Upper lobe of left lung (tissue), 6 donors: Measurements from ENCODE around the gene FAM193B. TPM values are rescaled to one million over a fixed set of nuclear protein-coding genes. Genes with fewer than 3 reads are reported as not detected.
A peak's percentile ranks its signal among the peaks of the same experiment; 100 is the strongest.

Experiments used
- ATAC-seq, 2 donors: fragments of 200-7000 bp; cut with Tn5 transposase; one replicate each; pipeline ENCODE4 v1.9.1; 2022; ENCODE audit warnings: mild to moderate bottlenecking in 2 of 2, moderate library complexity in 2 of 2; ENCODE audit not compliant: low FRiP score in 2 of 2
- DNase-seq, 2 donors: peaks; one replicate each; pipeline ENCODE4 v3.0.0-alpha.2; 2019 to 2020
- H3K27ac ChIP-seq, 4 donors: fragments of 200-600 bp; sonication (generic); one replicate each; pipeline ENCODE4 v1.5.1; 2016 to 2019
- H3K27me3 ChIP-seq, 4 donors: fragments of 200-600 bp; sonication (generic); one replicate each; pipeline ENCODE4 v1.5.1; 2017 to 2019
- H3K36me3 ChIP-seq, 4 donors: fragments of 200-600 bp; sonication (generic); one replicate each; pipeline ENCODE4 v1.5.1; 2016 to 2019
- H3K4me1 ChIP-seq, 4 donors: fragments of 200-600 bp; sonication (generic); one replicate each; pipeline ENCODE4 v1.5.1; 2018 to 2019
- H3K4me3 ChIP-seq, 4 donors: fragments of 200-600 bp; sonication (generic); one replicate each; pipeline ENCODE4 v1.5.1; 2017 to 2019; ENCODE audit warnings: mild to moderate bottlenecking in 2 of 4, moderate library complexity in 1 of 4
- H3K9me3 ChIP-seq, 4 donors: fragments of 200-600 bp; sonication (generic); one replicate each; pipeline ENCODE4 v1.5.1; 2018 to 2019
- CTCF ChIP-seq, 6 experiments: fragments of 450-650 bp in 4 of 6; fragments of 200-600 bp in 2 of 6; sonication (generic) in 2 of 6; IDR thresholded peaks; one replicate each; pipeline ENCODE4 v1.5.1; 2016 to 2019; ENCODE audit warnings: antibody characterized with exemption in 6 of 6
- EP300 ChIP-seq, 4 donors: sonication (generic); formaldehyde crosslinking; IDR thresholded peaks; one replicate each; pipeline ENCODE4 v1.5.1; 2017; ENCODE audit warnings: antibody characterized with exemption in 4 of 4, control low read depth in 2 of 4
- POLR2A ChIP-seq, 4 donors: fragments of 450-650 bp; IDR thresholded peaks; one replicate each; pipeline ENCODE4 v1.5.1; 2016 to 2017; ENCODE audit warnings: antibody characterized with exemption in 4 of 4, mild to moderate bottlenecking in 2 of 4
- POLR2AphosphoS5 ChIP-seq, 2 donors: sonication (generic); formaldehyde crosslinking; IDR thresholded peaks; one replicate each; pipeline ENCODE4 v1.5.1; 2017; ENCODE audit warnings: antibody characterized with exemption in 2 of 2
- WGBS, 2 donors: methylation state at CpG; one replicate each; pipeline ENCODE4 v1.1.5; 2017 to 2018; 5-methylcytosine and 5-hydroxymethylcytosine counted together
- total RNA-seq, 6 donors: library from RNA; depleted of rRNA in 4 of 6; stranded (reverse); fragments of >200 nt in 4 of 6; gene quantifications; one replicate each; pipeline versions ENCODE4 v1.1.0 to v1.2.1, GENCODE V29; 2016 to 2021
- donor health status: DM: no; HTN: no; CAD: no; lungs with moderate emphysema.
- donor health status: DM: no; HTN: yes; CAD: no; lungs with severe emphysema.

Gene FAM193B
- total RNA-seq, 6 donors from 2014 or later, result 45.1 to 421 (median 91.4) TPM

- H3K27ac ChIP-seq, result peak overlapping the region in 2 of 4 donors; percentile 50 to 84
- DNase-seq, result no peak
- H3K27me3 ChIP-seq, result peaks cover 0 to 7% (median 1%) of the 10 kb centered on the region in 4 donors
- WGBS, 2 donors, result 41 to 63% methylated on average over 4 of the region's 4 CpGs
- H3K9me3 ChIP-seq, result no peaks in the 10 kb centered on the region
- peaks cover 30 to 55% (median 41%) of the 10 kb centered on the region in 4 donors for H3K4me1 ChIP-seq
- no peaks in the 10 kb centered on the region for H3K36me3 ChIP-seq
- ATAC-seq, result no peak
- no peak overlapping the region for H3K4me3 ChIP-seq
- TF ChIP-seq POLR2A (IDR thresholded peaks at IDR 0.05), result no peak
- TF ChIP-seq CTCF (IDR thresholded peaks at IDR 0.05), result no peak
- TF ChIP-seq POLR2AphosphoS5 (IDR thresholded peaks at IDR 0.05), result no peak
- no peak for TF ChIP-seq EP300 (IDR thresholded peaks at IDR 0.05)
Observed at GRCh38 chr5:177474846-177475562, 79.4 kb downstream of the FAM193B start.

GRCh38 chr5:177474002-177474476, 80.3 kb downstream of the FAM193B start:
- Histone ChIP-seq H3K36me3 (no peaks in the 10 kb centered on the region), H3K4me3 (peak overlapping the region in 3 of 4 donors; percentile 74 to 94 (median 80)), H3K4me1 (peaks cover 21 to 45% (median 31%) of the 10 kb centered on the region in 4 donors), H3K27me3 (peaks cover 0 to 7% (median 1%) of the 10 kb centered on the region in 4 donors), H3K27ac (peak overlapping the region in 3 of 4 donors; percentile 50 to 84 (median 60)), H3K9me3 (no peaks in the 10 kb centered on the region)
- no peak for TF ChIP-seq EP300 (IDR thresholded peaks at IDR 0.05)
- no peak for TF ChIP-seq CTCF (IDR thresholded peaks at IDR 0.05)
- no peak for TF ChIP-seq POLR2AphosphoS5 (IDR thresholded peaks at IDR 0.05)
- TF ChIP-seq POLR2A (IDR thresholded peaks at IDR 0.05), result no peak
- 62 to 75% methylated on average over 7 of the region's 7 CpGs for WGBS, 2 donors
- no peak for DNase-seq
- ATAC-seq, result no peak

- ATAC-seq (peak in 1 of 2 donors; percentile 59), DNase-seq (peak in 1 of 2 donors; percentile 91)
- no peak for TF ChIP-seq CTCF (IDR thresholded peaks at IDR 0.05)
- peaks cover 0 to 7% (median 1%) of the 10 kb centered on the region in 4 donors for H3K27me3 ChIP-seq
- peak within 1 kb of the TSS; percentile 30 to 84 (median 68) for H3K27ac ChIP-seq
- H3K4me3 ChIP-seq, result peak within 1 kb of the TSS; percentile 74 to 94 (median 81)
- WGBS, 2 donors, result 5 to 20% methylated on average over 3 to 39 of the region's 69 CpGs
- peaks cover 16 to 40% (median 27%) of the 10 kb centered on the region in 4 donors for H3K4me1 ChIP-seq
- no peaks in the 10 kb centered on the region for H3K9me3 ChIP-seq
- H3K36me3 ChIP-seq, result no peaks in the 10 kb centered on the region
Observed at GRCh38 chr5:177473443-177474001, 80.8 kb downstream of the FAM193B start, which contains the start of gene DBN1. TSS of gene DBN1 (minus strand) at chr5:177473634. CDS start at chr5:177473521, 113 bp downstream.

- H3K27ac ChIP-seq, result peak overlapping the region; percentile 30 to 84 (median 68)
- WGBS, 2 donors, result 3 to 9% methylated on average over 8 to 40 of the region's 93 CpGs
- TF ChIP-seq EP300 (IDR thresholded peaks at IDR 0.05) (no peak), POLR2A (IDR thresholded peaks at IDR 0.05) (no peak), CTCF (IDR thresholded peaks at IDR 0.05) (no peak), POLR2AphosphoS5 (IDR thresholded peaks at IDR 0.05) (no peak)
Observed at GRCh38 chr5:177472460-177473442, 81.6 kb downstream of the FAM193B start.

More at GRCh38 chr5:177472460-177473442, 81.6 kb downstream of the FAM193B start:
- DNase-seq, result peak in 1 of 2 donors; percentile 90
- H3K4me3 ChIP-seq, result peak overlapping the region; percentile 74 to 94 (median 81)
- H3K27me3 ChIP-seq, result peaks cover 0 to 7% (median 1%) of the 10 kb centered on the region in 4 donors
- peaks cover 0 to 3% (median 0%) of the 10 kb centered on the region in 4 donors for H3K36me3 ChIP-seq
- H3K4me1 ChIP-seq, result peaks cover 13 to 36% (median 20%) of the 10 kb centered on the region in 4 donors
- no peak for ATAC-seq
- no peaks in the 10 kb centered on the region for H3K9me3 ChIP-seq
